Measurements from ENCODE around the gene ANKRD10. TPM values are rescaled to one million over a fixed set of nuclear protein-coding genes. Genes with fewer than 3 reads are reported as not detected.

ANKRD10 gene
- 228 and 235 TPM in 2 replicates for total RNA-seq
- long read RNA-seq, transcript ANKRD10-201 (6 exons, 2,495 nt): major isoform, 92 of 257 reads
- long read RNA-seq, partial matches to known transcripts: 50 of 257 reads
- long read RNA-seq, other reads (novel, unspliced or antisense): 110 of 257 reads

- Mint-ChIP-seq H3K9me3 (ENCODE audit: low read depth) (no peaks in the 10 kb centered on the region), H3K27ac (peak within 1 kb of the TSS; percentile 99), H3K27me3 (no peaks in the 10 kb centered on the region), H3K4me3 (ENCODE audit: low read depth) (peak within 1 kb of the TSS; percentile 88), H3K36me3 (ENCODE audit: insufficient read depth) (peaks cover 3% of the 10 kb centered on the region), H3K4me1 (ENCODE audit: low read depth) (peaks cover 31% of the 10 kb centered on the region)
- DNase-seq (ENCODE audit: low spot score, unreplicated experiment): peak; percentile 99
- TF ChIP-seq CTCF (IDR thresholded peaks at IDR 0.05; ENCODE audit: unreplicated experiment): peak; percentile 85
Measured at GRCh38 chr13:110915057-110915873, at the start of gene ANKRD10. Gene ANKRD10 (minus strand): TSS chr13:110915069. CDS start chr13:110914934, 135 bp downstream.

GRCh38 chr13:110964229-110965037, 49.6 kb upstream of the ANKRD10 start:
- H3K36me3 Mint-ChIP-seq (ENCODE audit: insufficient read depth): peaks cover 9% of the 10 kb centered on the region
- DNase-seq (ENCODE audit: low spot score, unreplicated experiment): no peak
- H3K27me3 Mint-ChIP-seq: no peaks in the 10 kb centered on the region
- peaks cover 44% of the 10 kb centered on the region for H3K9me3 Mint-ChIP-seq (ENCODE audit: low read depth)
- TF ChIP-seq CTCF (IDR thresholded peaks at IDR 0.05; ENCODE audit: unreplicated experiment): no peak
- H3K4me3 Mint-ChIP-seq (ENCODE audit: low read depth): no peak overlapping the region
- no peak overlapping the region for H3K27ac Mint-ChIP-seq
- H3K4me1 Mint-ChIP-seq (ENCODE audit: low read depth): no peaks in the 10 kb centered on the region

DNA sequence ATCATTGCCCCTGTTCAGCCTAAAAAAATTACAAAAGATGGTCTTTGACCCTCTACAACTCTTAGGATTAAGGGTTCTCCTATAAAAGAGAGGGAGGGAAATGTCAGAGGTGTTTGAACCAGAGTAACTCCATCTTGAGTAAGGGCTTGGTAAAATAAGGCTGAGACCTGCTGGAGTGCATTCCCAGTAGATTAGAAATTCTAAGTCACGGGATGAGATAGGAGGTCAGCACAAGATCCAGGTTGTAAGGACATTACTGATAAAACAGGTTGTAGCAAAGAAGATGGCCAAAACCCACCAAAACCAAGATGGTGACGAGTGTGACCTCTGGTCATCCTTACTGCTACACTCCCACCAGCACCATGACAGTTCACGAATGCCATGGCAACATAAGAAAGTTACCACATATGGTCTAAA, 48.7 kb upstream of the ANKRD10 start:
- Mint-ChIP-seq H3K27ac (no peak overlapping the region), H3K36me3 (ENCODE audit: insufficient read depth) (peaks cover 9% of the 10 kb centered on the region), H3K4me1 (ENCODE audit: low read depth) (no peaks in the 10 kb centered on the region), H3K27me3 (no peaks in the 10 kb centered on the region), H3K9me3 (ENCODE audit: low read depth) (peaks cover 44% of the 10 kb centered on the region), H3K4me3 (ENCODE audit: low read depth) (no peak overlapping the region)
- no peak for DNase-seq (ENCODE audit: low spot score, unreplicated experiment)
- TF ChIP-seq CTCF (IDR thresholded peaks at IDR 0.05; ENCODE audit: unreplicated experiment): no peak

- Mint-ChIP-seq H3K36me3 (ENCODE audit: insufficient read depth) (peaks cover 12% of the 10 kb centered on the region), H3K9me3 (ENCODE audit: low read depth) (peaks cover 50% of the 10 kb centered on the region)
- no peak for TF ChIP-seq CTCF (IDR thresholded peaks at IDR 0.05; ENCODE audit: unreplicated experiment)
Measured at GRCh38 chr13:110961959-110962358, 47.1 kb upstream of the ANKRD10 start.

DNA sequence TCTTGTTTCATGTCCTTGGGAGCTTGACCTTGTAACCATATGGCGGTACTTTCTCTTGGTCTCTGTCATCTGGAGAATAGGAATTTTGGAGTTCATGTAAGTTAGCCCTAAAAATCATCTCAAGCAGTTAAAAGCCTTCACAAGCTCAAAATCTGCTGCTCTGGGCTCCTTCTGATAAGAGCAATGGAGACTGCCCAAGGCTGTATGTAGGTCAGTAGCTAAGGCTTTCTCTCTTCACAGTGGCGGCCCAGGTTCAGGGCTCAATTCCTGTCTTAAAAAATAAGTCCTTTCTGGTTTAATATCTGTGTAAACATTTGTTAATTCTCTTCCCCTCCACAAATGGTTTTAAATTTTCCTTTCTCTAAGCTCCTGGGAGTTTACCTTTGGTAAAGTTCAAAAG, 45.3 kb upstream of the ANKRD10 start:
- Mint-ChIP-seq H3K27me3 (no peaks in the 10 kb centered on the region), H3K9me3 (ENCODE audit: low read depth) (peaks cover 38% of the 10 kb centered on the region), H3K27ac (no peak overlapping the region), H3K36me3 (ENCODE audit: insufficient read depth) (peaks cover 6% of the 10 kb centered on the region), H3K4me1 (ENCODE audit: low read depth) (peaks cover 4% of the 10 kb centered on the region), H3K4me3 (ENCODE audit: low read depth) (no peak overlapping the region)
- no peak for DNase-seq (ENCODE audit: low spot score, unreplicated experiment)
- TF ChIP-seq CTCF (IDR thresholded peaks at IDR 0.05; ENCODE audit: unreplicated experiment): no peak

More at GRCh38 chr13:110961959-110962358, 47.1 kb upstream of the ANKRD10 start:
- DNase-seq (ENCODE audit: low spot score, unreplicated experiment): no peak
- Mint-ChIP-seq H3K27me3 (no peaks in the 10 kb centered on the region), H3K4me1 (ENCODE audit: low read depth) (peaks cover 4% of the 10 kb centered on the region), H3K4me3 (ENCODE audit: low read depth) (no peak overlapping the region), H3K27ac (no peak overlapping the region)
